ENCODE measurements around the gene DDX27.

The DDX27 gene

GRCh38 chr20:49261173-49261572 lies 42.0 kb downstream of the DDX27 start:
- H3K4me3 ChIP-seq (ENCODE audit: low read depth, low read length) = no peak overlapping the region
- TF ChIP-seq CTCF (IDR thresholded peaks at IDR 0.05; ENCODE audit: borderline replicate concordance, insufficient read depth, low read depth, low read length) = no peak

GRCh38 chr20:49262444-49262843 lies 43.2 kb downstream of the DDX27 start:
- no peak for TF ChIP-seq CTCF (IDR thresholded peaks at IDR 0.05; ENCODE audit: borderline replicate concordance, insufficient read depth, low read depth, low read length)
- no peak overlapping the region for H3K4me3 ChIP-seq (ENCODE audit: low read depth, low read length)

GRCh38 chr20:49267327-49267726 lies 48.1 kb downstream of the DDX27 start:
- TF ChIP-seq CTCF (IDR thresholded peaks at IDR 0.05; ENCODE audit: borderline replicate concordance, insufficient read depth, low read depth, low read length) = no peak
- H3K4me3 ChIP-seq (ENCODE audit: low read depth, low read length) = no peak overlapping the region

GRCh38 chr20:49268600-49269365 lies 49.6 kb downstream of the DDX27 start:
- no peak overlapping the region for H3K4me3 ChIP-seq (ENCODE audit: low read depth, low read length)
- no peak for TF ChIP-seq CTCF (IDR thresholded peaks at IDR 0.05; ENCODE audit: borderline replicate concordance, insufficient read depth, low read depth, low read length)

GRCh38 chr20:49270177-49270576 lies 51.0 kb downstream of the DDX27 start:
- H3K4me3 ChIP-seq (ENCODE audit: low read depth, low read length) = no peak overlapping the region
- no peak for TF ChIP-seq CTCF (IDR thresholded peaks at IDR 0.05; ENCODE audit: borderline replicate concordance, insufficient read depth, low read depth, low read length)

- TF ChIP-seq CTCF (IDR thresholded peaks at IDR 0.05; ENCODE audit: borderline replicate concordance, insufficient read depth, low read depth, low read length) = no peak
- H3K4me3 ChIP-seq (ENCODE audit: low read depth, low read length) = no peak overlapping the region
Measured at GRCh38 chr20:49270736-49271135, 51.5 kb downstream of the DDX27 start.

- TF ChIP-seq CTCF (IDR thresholded peaks at IDR 0.05; ENCODE audit: borderline replicate concordance, insufficient read depth, low read depth, low read length) = no peak
- H3K4me3 ChIP-seq (ENCODE audit: low read depth, low read length) = no peak overlapping the region
Measured at GRCh38 chr20:49272654-49273053, 53.4 kb downstream of the DDX27 start.
